Measurements from ENCODE around the gene RFC4.
"Not testable (repeated sequence)": the region's sequence is repeated elsewhere in the genome, so short reads cannot be mapped to it uniquely, and the experiment has no call there.

DNA sequence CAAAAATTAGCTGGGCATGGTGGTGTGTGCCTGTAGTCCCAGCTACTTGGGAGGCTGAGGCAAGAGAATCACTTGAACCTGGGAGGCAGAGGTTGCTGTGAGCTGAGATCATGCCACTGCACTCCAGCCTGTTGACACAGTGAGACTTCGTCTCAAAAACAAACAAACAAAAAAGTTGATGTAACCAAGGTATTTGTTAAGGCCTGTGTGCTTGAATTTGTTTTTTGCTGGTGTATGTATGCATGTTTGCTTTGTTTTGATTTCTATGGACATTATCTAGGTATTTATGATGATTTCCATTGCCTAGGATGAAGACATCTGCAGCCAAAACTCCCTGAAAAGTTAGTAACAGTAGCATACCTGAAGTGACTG is 16.1 kb upstream of the RFC4 start:
- TF ChIP-seq CTCF (IDR thresholded peaks at IDR 0.05); POLR2A (IDR thresholded peaks at IDR 0.05; ENCODE audit: low read depth): not testable (repeated sequence)

Data from esophagus muscularis mucosa (tissue), 3 donors.